ENCODE data around the gene WNT7A.

DNA sequence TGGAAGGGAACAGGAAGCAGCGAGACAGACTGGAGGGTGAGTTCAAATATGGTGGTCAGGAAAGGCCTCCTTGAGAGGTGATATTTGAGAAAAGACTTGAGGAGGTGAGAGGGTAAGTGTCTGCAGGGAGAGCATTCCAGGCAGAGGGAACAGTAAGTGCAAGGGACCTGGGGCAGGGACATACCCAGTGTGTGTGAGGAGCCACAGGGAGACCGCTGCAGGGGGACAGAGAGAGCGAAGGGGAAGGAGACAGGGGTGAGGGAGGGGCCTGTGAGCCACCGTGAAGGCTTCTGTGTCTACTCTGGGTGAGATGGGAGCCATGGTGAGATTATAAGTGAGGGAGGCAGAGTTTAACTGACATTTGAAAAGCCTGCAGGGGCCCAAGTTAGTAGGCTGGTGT lies 38.0 kb downstream of the WNT7A start:
- TF ChIP-seq, protein P1, sequence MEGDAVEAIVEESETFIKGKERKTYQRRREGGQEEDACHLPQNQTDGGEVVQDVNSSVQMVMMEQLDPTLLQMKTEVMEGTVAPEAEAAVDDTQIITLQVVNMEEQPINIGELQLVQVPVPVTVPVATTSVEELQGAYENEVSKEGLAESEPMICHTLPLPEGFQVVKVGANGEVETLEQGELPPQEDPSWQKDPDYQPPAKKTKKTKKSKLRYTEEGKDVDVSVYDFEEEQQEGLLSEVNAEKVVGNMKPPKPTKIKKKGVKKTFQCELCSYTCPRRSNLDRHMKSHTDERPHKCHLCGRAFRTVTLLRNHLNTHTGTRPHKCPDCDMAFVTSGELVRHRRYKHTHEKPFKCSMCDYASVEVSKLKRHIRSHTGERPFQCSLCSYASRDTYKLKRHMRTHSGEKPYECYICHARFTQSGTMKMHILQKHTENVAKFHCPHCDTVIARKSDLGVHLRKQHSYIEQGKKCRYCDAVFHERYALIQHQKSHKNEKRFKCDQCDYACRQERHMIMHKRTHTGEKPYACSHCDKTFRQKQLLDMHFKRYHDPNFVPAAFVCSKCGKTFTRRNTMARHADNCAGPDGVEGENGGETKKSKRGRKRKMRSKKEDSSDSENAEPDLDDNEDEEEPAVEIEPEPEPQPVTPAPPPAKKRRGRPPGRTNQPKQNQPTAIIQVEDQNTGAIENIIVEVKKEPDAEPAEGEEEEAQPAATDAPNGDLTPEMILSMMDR (IDR thresholded peaks at IDR 0.05; ENCODE audit: borderline replicate concordance, extremely low read depth, low read length, poor library complexity, severe bottlenecking) = no peak
- TF ChIP-seq EZH2 (IDR thresholded peaks at IDR 0.05; ENCODE audit: borderline replicate concordance, low read depth, low read length, severe bottlenecking) = no peak

Data from DND-41 (cell line).